Stimulated activated CD4-positive, alpha-beta T cell treated with anti-CD3 and anti-CD28 coated beads, TNF-alpha, amount 100 ng/mL, for 1 hour (primary cell): ENCODE results near the gene MDH1B.

Experiments
- DNase-seq, 3 donors: peaks; one replicate each; pipeline ENCODE4 v3.0.0-alpha.2; 2020; ENCODE audit warnings: low read depth in 3 of 3, low spot score in 1 of 3

The MDH1B gene

GRCh38 chr2:206698811-206699210, 66.3 kb downstream of the MDH1B start:
- no peak for DNase-seq

GRCh38 chr2:206696910-206697309, 68.2 kb downstream of the MDH1B start:
- DNase-seq: no peak

GRCh38 chr2:206693399-206694137, 71.6 kb downstream of the MDH1B start:
- DNase-seq: no peak

GRCh38 chr2:206692971-206693370, 72.2 kb downstream of the MDH1B start:
- no peak for DNase-seq

- no peak for DNase-seq
These were observed 76.1 kb downstream of the MDH1B start for GRCh38 chr2:206688990-206689389.

- DNase-seq: no peak
These were observed 76.7 kb downstream of the MDH1B start for GRCh38 chr2:206688453-206688852.
